HG03460 (cell line): ENCODE measurements around the gene ELMOD3.
A peak's percentile ranks its signal among the peaks of the same experiment; 100 is the strongest.
"Not testable (repeated sequence)": the region's sequence is repeated elsewhere in the genome, so short reads cannot be mapped to it uniquely, and the experiment has no call there.

Experiments
- ATAC-seq: cut with Tn5 transposase; IDR thresholded peaks from one replicate; pipeline ENCODE4 v1.9.1; 2021; ENCODE audit not compliant: unreplicated experiment

ELMOD3 gene

DNA sequence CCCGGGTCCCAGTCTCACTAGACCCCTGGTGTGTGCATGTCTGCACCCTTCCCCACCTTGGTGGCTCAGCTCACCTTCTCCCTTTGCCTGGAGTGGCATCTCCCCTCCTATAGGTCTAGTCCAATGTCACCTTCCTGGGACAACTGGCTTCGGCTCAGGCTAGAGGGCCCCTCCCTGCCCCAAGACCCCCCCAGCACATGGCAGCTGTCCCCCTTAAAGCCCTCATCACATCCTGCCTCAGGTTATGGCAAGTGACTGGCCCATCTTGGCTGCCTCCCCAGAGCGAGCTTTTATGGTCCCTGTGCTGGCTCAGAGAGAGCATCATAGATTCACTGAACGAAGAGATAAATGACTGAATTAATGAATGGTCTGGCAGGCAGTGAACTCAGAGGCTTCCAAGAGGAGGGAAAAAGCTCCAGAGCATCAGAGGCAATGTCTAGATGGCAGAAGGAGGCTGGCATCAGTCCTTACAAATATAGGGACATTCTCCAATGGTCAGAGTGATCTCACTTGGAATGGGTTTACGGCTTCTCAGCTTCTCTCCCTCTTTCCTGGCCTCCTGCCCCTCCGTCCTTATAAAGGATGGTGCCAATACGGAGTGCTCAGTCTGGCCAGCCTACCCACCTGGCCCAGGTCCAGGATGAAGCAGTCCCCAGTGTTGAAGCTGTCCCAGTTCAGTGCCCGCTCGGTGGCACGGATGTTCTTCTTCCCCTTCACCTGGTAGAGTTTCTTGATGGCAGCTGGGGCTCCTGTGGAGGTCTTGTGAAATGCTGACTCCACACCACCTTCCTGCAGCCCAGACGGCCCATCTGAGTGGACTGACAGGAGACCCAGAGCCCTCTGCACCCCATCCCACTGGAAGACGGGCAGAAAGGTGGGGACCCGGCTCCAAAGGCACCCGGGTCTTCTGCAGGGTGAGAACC is 46.2 kb downstream of the ELMOD3 start:
- no peak for ATAC-seq

DNA sequence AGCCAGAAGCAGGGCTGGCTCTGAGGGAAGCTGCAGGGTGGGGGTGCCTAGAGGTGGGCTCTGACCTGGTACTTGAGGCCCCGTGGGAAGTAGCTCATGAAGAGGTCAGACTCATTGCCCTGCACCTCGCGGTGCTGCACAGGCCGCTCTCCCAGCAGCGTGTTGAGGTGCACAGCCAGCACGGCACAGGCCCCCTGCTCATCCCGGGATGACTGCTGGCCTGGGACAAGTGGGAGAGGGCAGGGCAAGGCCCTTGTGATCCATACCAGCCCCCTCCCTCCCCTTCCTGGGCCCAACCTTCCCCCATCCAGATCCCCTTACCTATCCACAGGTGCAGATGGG is 46.9 kb downstream of the ELMOD3 start:
- ATAC-seq, result no peak

DNA sequence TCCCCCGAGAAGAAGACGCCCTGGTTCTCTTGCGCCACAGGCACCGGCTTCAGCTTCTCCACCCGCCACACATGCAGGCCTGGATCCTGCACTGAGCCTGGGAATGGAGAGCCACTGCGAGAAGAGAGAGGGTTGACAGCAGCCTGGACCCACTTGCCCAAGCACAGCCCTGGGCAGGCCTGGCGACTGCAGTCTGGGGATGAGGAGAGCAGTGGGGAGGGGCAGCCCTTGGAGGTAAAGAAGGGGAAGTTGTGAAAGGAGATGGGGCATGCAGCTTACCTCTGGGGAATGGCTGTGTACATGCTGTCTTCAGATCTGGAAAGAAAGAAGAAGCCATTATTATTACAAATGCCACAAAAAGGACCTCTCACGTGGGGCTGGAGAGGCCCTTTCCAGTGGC is 47.3 kb downstream of the ELMOD3 start:
- ATAC-seq, result no peak

DNA sequence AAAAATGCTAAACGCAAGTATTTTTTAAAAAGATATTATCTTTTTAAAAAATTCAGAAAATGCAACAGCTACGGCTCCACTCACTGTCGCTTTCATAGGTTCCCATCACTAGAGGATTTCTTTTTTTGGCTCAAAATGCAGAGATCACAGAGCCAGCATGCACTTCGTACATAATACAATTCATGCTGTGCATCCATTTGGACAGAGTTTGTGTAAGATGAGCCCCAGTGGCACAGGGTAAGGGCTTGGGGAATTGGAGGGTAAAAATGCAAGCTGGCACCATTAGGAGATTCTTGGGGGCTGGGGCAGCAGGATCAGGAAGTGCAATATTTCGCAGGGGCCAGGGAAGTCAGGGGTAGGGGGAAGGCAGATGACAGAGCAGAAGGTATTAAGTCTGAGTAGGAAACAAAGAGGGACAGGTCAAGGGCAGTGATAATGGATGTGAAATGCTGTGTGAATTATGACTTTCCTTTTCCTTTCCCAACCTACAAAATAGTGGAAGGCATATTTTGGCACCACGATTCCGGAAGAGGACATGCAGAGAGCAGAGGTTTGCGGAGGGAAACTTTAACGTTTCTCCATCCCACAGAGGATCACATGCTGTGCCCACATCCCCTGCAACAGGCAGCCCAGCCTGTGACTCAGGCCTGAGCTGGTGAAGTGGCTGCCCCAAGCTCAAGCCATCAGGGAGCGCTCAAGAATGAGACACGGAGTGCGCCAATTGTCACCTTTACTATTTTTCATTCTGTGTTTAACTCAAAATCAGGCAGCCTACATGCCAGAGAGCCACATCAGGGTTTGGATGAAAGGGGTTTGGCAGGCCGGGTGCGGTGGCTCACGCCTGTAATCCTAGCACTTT is 50.9 kb downstream of the ELMOD3 start:
- ATAC-seq, result peak; percentile 41

GRCh38 chr2:85409845-85410583 is 55.4 kb downstream of the ELMOD3 start, which contains the start of gene CAPG:
TSS of gene CAPG (minus strand) at chr2:85410366. CDS start at chr2:85402145, 8,221 bp downstream.
- ATAC-seq, result peak; percentile 53

GRCh38 chr2:85410584-85411404 is 56.2 kb downstream of the ELMOD3 start:
- peak; percentile 1 for ATAC-seq

DNA sequence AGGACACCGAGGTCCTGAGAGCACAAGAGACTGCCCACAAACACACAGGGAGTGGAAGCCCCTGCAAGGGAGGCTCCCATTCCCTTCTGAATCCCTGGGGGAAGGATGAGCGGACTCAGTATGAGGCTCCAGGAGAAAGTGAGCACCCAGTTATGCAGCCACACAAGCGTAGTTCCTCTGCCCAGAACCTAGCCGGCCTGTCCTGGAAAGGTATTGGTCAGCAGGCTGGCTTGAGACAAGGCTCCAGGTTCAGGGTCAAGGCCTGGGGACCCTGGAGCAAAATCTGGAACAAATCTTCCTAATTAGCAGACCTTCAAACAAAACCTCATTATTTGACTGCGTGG is 56.8 kb downstream of the ELMOD3 start:
- ATAC-seq, result no peak

- no peak for ATAC-seq
Measured at GRCh38 chr2:85413592-85414420, 59.2 kb downstream of the ELMOD3 start.

- not testable (repeated sequence) for ATAC-seq
Measured at GRCh38 chr2:85414421-85414759, 59.8 kb downstream of the ELMOD3 start.

- no peak for ATAC-seq
Measured at GRCh38 chr2:85414761-85415553, 60.4 kb downstream of the ELMOD3 start.

DNA sequence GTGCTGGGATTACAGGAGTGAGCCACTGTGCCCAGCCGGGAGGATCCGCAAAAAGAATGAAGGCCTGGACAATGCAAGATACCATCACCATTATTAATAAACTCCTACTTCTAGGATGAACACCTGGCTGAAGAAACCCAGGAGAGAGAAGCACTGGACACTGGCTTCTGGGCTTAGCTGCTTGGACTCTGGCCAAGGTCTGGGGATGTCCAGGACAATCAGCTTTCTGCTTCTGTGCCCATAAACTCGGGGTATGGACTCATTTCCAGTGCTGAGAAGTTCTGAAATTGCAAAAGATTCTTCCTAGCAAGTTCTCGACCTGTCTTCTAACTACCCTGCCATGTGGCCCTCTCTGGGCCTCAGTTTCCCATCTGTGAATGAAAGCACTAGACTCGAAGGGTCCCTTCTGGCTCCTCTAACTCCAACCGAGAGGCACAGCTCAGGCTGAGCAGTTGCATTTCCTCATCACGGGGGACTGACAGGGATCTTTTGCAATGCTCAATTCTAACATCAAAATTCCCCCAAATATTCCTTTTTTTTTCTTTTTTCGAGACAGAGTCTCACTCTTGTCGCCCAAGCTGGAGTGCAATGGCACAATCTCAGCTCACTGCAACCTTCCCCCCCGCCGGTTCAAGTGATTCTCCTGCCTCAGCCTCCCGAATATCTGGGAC is 61.5 kb downstream of the ELMOD3 start:
- no peak for ATAC-seq

GRCh38 chr2:85418132-85419008 is 63.8 kb downstream of the ELMOD3 start, which contains the start of gene SH2D6:
TSS of gene SH2D6 (plus strand) at chr2:85418714. CDS start at chr2:85429466, 10,752 bp downstream.
- peak; percentile 83 for ATAC-seq

DNA sequence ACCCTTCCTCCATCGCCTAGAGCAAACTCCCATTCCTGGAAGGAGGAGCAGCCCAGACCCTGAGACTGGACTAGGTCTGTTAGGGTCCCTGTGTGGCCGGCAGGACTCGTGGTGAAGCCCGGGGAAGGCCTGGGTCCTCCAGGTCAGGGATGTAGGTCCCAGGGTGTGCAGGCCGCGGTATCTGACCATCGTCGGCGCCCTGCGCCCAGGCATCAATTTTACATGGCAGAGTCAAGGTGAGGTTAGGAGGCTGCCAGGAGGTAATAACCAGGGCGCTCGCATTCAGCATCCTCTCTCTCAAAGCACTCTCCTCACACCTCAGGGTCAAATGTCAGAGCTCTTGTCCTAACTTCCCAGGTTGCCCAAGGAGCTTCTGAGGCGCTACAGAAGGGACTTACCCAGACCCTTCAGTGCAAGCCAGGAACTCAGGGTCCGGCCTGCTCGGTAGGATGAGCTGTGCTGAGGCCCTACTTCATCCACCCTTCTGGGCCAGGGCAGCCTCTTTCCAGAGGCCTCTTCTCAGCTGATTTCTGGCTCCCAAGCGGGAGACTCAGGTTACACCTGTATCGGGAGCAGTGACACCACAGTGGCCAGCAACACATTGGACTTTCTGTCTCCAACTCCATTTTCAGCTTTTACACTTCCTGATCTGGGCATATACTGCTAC is 64.6 kb downstream of the ELMOD3 start:
- ATAC-seq, result no peak

DNA sequence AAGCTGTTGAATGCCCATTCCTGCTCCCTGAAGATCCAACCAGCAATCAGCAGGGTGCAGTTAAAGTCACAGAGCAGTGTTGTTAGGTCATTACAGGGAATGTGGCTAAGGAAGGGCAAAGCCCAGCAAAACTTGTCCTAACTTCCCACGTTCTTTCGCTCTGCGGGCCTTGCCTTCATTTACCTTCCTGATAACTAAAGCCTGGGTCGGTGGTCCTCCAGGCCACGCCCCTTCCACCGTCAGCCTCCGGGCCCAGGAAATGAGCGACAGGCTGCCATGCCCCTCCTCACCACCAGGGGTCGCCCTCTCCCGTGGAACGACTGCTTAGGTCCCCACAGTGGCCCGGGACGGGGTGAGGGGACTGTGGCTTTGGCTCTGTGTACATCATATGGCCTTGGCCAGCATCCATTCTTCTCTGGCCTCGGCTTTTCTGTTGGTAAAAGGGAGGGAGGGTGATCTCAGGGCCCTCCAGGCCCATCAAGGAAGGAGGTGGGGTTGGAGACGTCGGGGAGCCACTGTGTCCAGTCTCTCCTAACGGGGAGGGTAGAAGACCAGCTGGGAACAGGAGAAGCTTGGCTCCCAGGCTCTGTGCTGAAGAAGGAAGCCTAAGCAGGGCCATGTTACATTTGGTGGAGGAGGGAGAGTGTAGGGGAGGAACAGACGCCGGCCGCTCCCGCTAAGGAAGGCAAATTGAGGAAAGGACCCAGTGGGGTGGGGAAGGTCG is 66.1 kb downstream of the ELMOD3 start:
- peak; percentile 56 for ATAC-seq

DNA sequence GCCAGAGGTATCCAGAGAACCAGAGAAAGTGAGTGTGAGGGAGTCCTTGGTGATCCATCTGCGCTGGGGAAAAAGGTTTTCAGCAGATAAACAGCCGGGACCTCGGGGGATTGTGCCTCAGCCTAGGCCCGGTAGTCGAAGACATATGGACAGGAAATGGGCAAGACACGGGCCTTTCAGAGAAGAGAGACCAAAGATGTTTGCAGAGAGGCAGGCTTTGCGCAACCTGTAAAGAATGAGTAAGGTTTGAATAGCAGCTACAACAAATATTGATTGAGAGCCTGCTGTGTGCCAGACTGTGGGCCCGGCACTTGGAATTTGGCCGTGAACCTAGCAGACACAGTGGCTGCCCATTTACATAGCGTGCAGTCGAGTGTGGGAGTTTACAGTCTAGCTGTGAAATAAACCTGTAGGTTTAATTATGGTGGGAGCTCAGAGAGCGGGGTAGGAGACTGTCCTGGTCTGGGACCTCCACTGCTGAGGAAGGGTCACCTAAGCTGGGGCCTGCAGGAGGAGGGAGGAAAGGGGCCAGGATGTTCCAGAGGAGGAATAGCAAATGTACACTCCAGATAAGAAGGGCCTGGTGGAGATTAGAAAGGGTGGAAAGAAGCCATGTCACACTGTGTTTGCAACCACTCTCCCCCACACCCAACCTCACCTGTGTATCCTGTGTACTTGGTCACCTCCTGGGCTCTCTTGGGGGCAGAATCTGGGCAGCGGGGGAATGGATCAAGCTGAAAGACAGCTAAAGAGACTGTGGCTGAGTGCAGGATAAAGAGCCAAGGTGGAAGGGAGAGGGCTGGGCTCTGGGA is 66.9 kb downstream of the ELMOD3 start:
- ATAC-seq, result no peak
